Stimulated activated CD8-positive, alpha-beta memory T cell treated with anti-CD3 and anti-CD28 coated beads, Interleukin-12 subunit alpha, Interleukin-12 subunit beta, amount 100 ng/mL, for 24 hours (primary cell): ENCODE results near the gene ABCG8.

Experiments used
- DNase-seq: peaks from one replicate; pipeline ENCODE4 v3.0.0-alpha.2; 2020; ENCODE audit errors: extremely low read depth

Gene ABCG8

GRCh38 chr2:43826305-43827250, 12.2 kb upstream of the ABCG8 start:
- no peak for DNase-seq

DNA sequence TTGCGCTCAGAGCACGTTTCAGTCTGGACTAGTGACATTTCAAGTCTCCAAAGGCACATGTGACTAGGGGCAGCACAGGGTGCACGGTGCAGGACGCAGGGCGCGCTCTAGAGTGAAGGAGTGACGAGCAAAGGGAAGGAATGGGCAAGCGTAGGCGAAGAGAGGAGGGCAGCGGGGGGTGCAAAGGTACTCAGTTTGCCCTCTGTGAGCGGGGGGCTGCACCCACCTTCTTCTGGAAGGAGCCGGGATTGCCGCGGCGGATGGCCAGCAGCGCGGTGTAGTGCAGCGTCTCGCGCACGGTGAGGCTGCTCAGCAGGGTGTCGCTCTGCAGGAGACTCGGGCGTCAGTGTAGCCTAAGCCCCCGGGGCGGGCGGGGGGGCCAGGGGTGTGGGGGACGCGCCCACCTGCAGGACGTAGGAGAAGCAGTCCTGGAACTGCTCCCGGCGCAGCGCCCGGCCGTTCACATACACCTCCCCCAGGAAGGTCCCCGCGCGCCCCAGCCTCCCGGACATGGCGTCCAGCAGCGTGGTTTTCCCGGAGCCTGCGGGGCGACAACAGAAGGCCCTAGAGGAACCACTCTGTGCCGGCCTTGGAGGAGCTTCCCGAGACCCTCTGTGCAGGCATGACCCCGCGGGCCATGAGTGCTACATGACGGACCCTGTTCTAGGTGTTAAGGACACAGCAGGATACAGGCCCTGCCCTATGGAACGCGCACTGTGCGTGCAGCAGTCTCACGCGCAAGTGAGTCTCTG, 7.1 kb upstream of the ABCG8 start:
- no peak for DNase-seq

DNA sequence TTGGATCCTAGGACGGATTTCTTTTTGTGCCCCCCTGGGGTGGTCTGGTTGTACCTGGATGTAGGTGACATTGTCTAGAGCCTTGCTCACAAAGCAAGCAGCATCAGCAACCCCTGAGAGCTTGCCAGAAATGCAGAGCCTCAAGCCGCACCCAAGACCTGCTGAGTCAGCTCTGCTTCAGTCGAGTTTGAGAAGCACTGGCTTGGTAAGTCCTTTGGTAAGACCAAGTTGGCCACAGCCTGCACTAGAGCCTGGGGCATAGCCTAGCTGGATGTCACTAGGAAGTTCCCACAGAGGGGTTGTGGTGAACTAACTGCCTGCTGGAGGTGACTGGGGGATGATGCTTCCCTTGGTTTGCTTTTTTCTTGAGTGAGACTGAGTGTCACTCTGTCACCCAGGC, 6.3 kb upstream of the ABCG8 start:
- no peak for DNase-seq

DNA sequence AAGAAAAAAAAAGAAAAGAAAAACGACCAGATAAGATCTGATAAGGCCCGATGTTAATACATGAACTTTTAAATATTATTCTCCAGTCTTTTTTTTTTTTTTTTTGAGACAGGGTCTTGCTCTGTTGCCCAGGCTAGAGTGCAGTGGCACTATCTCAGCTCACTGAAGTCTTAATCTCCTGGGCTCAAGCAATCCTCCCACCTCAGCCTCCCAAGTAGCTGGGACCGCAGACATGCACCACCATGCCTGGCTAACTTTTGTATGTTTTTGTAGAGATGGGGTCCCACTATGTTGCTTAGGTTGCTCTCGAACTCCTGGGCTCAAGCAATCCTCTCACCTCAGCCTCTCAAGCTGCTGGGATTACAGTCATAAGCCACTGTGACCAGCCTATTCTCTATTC, 1.7 kb upstream of the ABCG8 start:
- DNase-seq: no peak

DNA sequence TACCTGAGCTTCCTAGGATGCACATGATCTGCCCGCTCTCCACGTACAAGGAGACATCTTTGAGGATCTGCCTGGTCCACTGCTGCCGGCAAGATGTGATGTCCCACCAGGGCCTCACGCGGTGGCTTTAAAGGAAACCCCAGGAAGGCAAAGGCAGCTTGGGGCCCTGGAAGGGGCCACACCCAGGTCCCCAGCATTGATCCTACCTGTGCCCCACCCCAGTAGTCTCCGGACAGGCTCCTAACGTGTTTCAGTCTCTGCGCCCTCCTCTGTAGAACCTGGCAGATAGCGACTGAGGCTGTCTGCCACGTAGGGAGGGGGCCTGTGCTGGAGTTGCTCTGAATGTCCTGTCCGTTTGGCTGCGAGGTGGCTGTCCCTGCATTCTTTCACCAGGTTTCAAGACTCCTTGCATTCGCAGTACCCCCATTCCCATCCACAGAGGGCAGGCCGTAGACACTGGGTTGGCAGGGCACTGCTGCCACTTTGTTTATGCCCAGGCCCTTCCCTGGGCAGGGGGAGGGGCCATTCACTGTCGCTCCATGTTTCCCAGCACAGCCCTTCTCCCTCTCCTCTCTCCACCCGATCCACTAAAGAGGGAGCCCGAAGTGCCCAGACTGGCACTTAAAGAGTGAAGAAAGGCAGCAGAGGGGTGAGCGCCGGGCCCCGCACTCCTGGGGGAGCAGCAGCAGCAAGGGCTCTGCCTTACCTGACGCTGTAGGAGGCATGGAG, 776 bp upstream of the ABCG8 start:
- DNase-seq: no peak

DNA sequence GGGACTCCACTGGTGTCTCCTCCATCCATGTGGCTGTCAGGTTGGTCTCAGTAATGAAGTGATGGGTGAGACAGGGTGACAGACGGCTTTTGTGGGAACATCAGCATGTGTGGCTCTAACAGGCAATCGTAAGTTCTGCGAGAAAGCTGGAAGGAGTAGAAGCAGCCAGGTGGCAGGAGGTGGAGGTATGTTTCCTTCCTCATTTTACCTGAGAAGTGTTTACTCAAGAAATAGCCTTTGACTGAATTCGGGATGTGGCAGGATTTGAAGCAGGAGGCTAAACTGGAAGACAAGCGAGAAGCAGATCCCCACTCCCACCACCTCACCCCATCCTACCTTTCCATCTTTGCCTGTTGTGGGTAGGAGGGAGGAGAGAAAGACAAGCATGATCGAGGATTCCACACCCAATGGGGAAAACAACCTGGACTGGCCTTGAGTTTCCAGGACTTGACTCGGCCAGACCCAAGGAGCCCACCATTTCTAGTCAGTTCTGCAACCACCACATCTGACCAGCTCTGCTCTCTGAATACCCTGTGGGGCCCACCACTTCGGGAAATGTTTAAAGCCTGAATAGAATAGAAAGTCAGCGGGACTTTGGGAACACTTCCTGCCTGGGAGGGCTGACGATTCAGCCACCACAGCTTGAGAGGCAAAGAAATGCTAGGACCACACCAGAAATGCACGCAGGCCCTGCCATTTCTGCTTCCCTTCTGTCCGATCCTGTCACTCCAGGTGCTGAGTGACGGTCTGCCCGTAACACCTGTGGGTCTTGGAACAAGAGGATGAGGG, 1.2 kb downstream of the ABCG8 start:
- no peak for DNase-seq

DNA sequence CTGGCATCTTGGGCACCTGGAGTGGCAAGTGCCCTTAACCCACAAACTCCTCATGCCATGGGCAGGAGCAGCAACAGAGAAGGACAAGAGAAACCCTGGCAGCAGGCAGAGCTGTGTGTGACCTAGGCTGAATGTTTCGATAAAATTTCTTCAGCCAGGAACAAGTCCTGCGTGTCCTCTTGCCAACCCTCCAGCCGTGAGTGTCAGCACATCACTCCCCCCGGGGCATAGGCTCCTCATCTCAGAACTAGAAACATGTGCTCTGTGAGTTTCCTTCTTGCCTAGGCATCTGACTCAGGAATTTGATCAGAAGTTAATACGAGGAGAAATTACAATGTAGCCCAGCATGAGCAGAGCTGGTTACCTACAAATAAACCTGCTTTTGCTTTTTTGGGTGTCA, 2.2 kb downstream of the ABCG8 start:
- DNase-seq: no peak

DNA sequence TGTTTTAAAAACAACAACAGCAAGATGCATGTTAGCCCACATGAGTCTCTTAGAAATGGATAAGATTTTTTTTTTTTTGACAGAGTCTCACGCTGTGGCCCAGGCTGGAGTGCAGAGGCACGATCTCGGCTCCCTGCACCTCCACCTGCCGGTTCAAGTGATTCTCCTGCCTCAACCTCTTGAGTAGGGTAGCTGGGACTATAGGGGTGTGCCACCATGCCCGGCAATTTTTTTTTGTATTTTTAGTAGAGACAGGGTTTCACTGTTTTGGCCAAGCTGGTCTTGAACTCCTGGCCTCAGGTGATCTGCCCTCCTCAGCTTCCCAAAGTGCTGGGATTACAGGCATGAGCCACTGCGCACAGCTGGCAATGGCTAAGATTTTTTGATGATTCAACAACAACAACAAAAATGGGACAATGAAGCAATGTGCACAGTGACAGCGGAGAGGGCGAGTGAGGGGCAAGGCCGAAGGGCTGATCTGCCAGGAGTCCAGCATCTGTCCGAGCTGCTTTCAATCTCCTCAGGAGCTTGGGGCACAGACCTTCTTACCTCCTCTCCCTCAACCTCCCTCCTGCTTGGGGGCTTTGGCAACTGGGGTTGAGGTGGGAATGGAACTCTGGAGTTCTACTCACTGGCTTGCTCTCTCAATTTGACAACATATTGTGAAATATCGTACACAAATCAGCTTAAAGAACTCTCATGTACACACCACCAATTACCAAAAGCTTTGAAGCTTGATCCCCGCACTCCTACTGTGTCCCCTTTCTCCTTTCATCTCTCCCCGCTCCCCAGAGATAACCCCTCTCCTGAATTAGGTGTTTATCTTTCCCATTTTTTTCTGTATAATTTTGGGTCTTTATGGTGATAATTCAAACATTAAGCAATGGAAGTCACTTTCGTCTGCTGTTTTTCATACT, 3.4 kb downstream of the ABCG8 start:
- no peak for DNase-seq

DNA sequence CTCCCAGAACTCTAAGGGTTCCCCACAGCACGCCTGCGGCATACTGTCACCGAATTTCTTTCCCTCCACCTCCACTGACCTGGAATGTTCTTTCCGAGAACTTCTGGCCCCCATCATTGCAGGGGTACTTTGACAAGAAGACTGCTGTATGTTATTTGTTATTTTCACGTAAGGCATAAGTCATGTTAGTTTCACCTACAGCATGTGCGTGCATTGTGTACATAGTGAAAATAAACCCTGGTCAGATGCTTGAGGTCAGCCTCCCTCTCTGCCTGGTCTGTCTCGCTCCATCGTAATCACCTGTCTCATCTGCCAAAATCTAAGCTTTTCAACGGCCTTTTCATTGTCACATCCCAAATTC, 4.1 kb downstream of the ABCG8 start:
- no peak for DNase-seq

GRCh38 chr2:43845181-43845580, 6.4 kb downstream of the ABCG8 start:
- DNase-seq: no peak

- no peak for DNase-seq
Observed at GRCh38 chr2:43846140-43846793, 7.5 kb downstream of the ABCG8 start.

GRCh38 chr2:43848214-43848613, 9.4 kb downstream of the ABCG8 start:
- DNase-seq: no peak

DNA sequence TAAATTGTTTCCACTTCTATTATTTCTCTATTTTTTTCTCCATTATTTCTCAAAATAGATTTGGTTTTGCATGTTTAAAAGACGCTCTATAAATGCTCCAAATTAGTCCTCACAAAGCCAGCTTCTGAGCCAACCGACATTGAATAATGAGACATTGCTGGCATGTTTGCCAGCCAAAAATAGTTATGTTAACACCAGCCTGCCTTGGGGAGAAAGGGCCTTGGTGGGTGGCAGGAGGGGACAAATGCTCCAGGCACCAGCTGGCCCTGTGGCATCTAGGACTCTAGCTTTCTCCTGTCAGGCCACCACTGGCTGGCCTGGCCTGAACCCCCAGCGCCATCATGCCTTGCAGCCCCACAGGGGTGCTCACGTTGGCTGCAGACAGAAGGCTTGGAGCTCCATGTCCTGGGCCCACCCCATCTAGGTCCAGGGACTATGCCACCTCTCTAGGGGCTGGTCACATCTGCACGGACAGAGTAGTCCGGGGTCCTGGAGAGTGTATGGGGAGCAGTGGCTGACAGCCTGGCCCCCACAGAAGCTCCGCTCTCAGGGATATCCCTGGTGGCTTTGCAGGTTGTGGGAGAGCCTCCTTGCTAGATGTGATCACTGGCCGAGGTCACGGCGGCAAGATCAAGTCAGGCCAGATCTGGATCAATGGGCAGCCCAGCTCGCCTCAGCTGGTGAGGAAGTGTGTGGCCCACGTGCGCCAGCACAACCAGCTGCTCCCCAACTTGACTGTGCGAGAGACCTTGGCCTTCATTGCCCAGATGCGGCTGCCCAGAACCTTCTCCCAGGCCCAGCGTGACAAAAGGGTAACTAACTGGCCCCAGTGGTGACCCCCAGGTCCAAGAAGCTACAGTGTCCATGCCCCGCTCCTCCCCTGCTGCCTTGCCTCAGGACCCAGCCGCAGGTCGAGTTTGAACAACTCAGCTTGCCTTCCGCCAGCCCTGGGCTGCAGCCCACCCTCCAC, 12.5 kb downstream of the ABCG8 start:
- no peak for DNase-seq

- DNase-seq: no peak
Observed at GRCh38 chr2:43852196-43852730, 13.5 kb downstream of the ABCG8 start.

DNA sequence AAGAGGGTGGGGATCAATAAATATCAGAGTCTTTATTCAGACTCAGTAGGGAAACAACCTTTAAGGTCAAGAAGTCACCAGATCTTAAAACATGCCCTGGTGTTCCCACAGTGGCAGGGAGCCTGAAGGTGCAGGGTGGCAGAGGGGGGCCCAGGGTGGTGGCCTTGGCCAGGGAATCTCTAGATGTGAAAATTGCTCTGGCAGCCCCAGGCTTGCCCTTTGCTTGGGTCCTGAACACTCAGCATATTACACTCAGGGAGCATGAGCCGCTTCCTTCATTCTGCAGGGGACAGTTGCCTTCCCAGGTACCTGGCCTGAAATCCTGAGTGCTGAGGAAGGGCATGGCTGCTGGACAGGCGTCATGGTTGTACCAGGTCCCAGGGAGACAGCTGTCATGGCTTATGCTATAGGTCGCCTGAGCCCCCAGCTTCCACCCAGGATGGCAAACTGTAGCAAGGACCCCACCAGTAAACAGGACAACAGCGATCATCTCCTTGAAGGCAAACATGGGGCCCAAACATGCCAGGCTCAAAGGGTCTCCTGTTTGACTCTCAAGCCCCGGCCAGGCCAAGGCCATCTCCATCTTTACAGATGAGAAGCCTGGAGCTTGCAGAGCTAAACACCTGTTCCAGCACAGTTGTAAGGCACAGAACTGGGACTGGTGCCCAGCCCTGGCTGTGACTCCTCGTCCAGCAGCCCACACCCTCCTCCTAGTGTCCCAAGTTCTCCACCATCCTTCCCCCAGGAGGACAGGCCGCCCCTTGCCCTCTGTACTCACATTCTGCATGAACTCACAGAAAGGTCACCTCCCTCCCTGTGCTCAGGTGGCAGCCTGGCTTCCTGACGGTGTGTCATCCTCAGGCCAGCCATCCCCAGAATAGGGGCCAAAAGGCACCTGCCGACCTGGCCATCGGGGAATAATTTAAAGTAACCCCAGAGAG, 14.6 kb downstream of the ABCG8 start:
- no peak for DNase-seq

DNA sequence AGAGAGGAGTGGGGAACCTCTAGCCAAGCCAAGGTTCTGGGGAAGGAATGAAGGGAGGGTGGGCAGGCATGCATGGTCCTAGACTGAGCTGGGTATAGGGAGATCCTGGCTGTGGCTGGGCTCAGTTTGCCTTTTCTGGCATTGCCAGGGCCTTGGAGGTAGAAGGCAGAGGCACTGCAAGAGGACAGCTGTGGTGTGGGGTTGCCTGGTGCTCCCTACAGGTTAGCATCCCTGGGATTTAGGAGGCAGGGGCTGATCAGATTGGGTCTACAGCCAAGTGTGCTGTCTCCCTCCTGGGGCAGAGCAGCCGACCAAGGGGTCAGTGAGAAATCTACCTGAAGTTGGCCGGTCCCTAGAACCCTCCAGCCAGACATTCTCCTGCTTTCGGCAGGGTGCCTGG, 15.9 kb downstream of the ABCG8 start:
- DNase-seq: no peak

DNA sequence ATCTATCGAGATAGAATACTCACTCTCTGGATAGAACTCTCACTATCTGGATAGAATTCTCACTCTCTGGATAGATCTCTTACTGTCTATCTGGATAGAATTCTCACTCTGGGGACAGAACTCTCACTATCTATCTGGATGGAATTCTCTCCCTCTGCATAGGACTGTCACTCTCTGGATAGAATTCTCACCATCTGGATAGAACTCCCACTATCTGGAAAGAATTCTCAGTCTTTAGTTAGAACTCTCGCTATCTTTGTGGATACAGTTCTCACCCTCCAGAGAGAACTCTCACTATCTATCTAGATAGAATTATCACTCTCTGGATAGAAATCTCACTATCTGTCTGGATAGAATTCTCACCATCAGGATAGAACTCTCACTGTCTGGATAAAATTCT, 16.5 kb downstream of the ABCG8 start:
- no peak for DNase-seq
